ENCODE results near the gene TNS3. TPM values are rescaled to one million over a fixed set of nuclear protein-coding genes. Genes with fewer than 3 reads are reported as not detected.

Gene TNS3
- total and polyA plus RNA-seq, 9 of the 15 experiments (the other 6 are each of a cell fraction or from before 2014, with no cell fraction given) = 0.20 TPM; not detected in 8

GRCh38 chr7:47335557-47336471, 246.1 kb downstream of the TNS3 start:
- ChIA-PET CTCF (ENCODE audit: low intra/inter-chr PET ratio) (no interaction called here), POLR2A (interaction anchor here (0.8 kb wide), 1 partner anchor 166 kb away, joined by 3 read pairs; no protein-coding TSS in a partner anchor)
- Histone ChIP-seq H3K27ac (ENCODE audit: extremely low read depth, low read depth, low read length) (no peak overlapping the region), H3K9me1 (ENCODE audit: control insufficient read depth, insufficient read depth, low read length) (no peaks in the 10 kb centered on the region), H3K9me3 (replicated peaks; ENCODE audit: control insufficient read depth, insufficient read depth, low read depth, low read length) (no peaks in the 10 kb centered on the region), H4K20me1 (replicated peaks; ENCODE audit: control insufficient read depth, insufficient read depth, low read length) (no peaks in the 10 kb centered on the region), H3K27me3 (ENCODE audit: control insufficient read depth in 2 of 2, insufficient read depth in 2 of 2, low read length in 2 of 2) (peaks cover 5 to 20% of the 10 kb centered on the region in 2 experiments; a peak in 4 of 5 replicates), H2AFZ (ENCODE audit: low read depth, low read length) (no peak overlapping the region), H3K4me1 (replicated peaks in 1 of 2; ENCODE audit: control insufficient read depth in 2 of 2, insufficient read depth in 2 of 2, low read length in 2 of 2) (no peaks in the 10 kb centered on the region), H3K36me3 (ENCODE audit: control insufficient read depth, insufficient read depth, low read length) (no peaks in the 10 kb centered on the region), H3K9ac (ENCODE audit: insufficient read depth in 1 of 2, low read depth in 2 of 2, low read length in 2 of 2) (no peak overlapping the region), H3K79me2 (ENCODE audit: control insufficient read depth, insufficient read depth, low read length) (no peaks in the 10 kb centered on the region), H3K4me3 (no peak overlapping the region), H3K4me2 (ENCODE audit: insufficient read depth, low read length) (no peak overlapping the region)
- intact Hi-C loops (cut with micrococcal nuclease) (no loop called here), in situ Hi-C loops (cut with MboI) (no loop called here)
- no TSS peak for BruUV-seq (replicated peaks)
- 1% methylated on average over 10 of the region's 10 CpGs for WGBS (ENCODE audit: insufficient coverage, low coverage, missing lambda C conversion rate)
- DNase-seq (ENCODE audit: extremely low read depth in 1 of 4, low spot score in 3 of 4) (no peak), ATAC-seq (no peak), FAIRE-seq (no peak)
- no peak for TF ChIP-seq PCBP1 (IDR thresholded peaks at IDR 0.05; ENCODE audit: low read depth, low read length, poor library complexity, severe bottlenecking)
- TF ChIP-seq ZBTB7A (IDR thresholded peaks at IDR 0.05; ENCODE audit: borderline replicate concordance, control insufficient read depth, low read depth, low read length) = no peak
- no peak for TF ChIP-seq MTA2 (IDR thresholded peaks at IDR 0.05; ENCODE audit: low read depth)
- TF ChIP-seq POLR3G (IDR thresholded peaks at IDR 0.05; ENCODE audit: extremely low read depth, insufficient read length, insufficient replicate concordance) = no peak
- no peak for TF ChIP-seq ZNF224 (CRISPR knock-in tag; IDR thresholded peaks at IDR 0.05)
- no peak for TF ChIP-seq NFE2L1 (tag; IDR thresholded peaks at IDR 0.05; ENCODE audit: borderline replicate concordance, low read depth)
- TF ChIP-seq FOXP4 (CRISPR knock-in tag; IDR thresholded peaks at IDR 0.05; ENCODE audit: borderline replicate concordance) = no peak
- no peak for TF ChIP-seq ZNF655 (CRISPR knock-in tag; IDR thresholded peaks at IDR 0.05)
- no peak for TF ChIP-seq MTA1 (IDR thresholded peaks at IDR 0.05; ENCODE audit: borderline replicate concordance)
- TF ChIP-seq CBFA2T2 (conservative IDR thresholded peaks at IDR 0.05) = no peak
- TF ChIP-seq NCOA4 (IDR thresholded peaks at IDR 0.05; ENCODE audit: partially characterized antibody) = no peak
- no peak for TF ChIP-seq PPARD (CRISPR knock-in tag; IDR thresholded peaks at IDR 0.05)
- TF ChIP-seq ZNF212 (CRISPR knock-in tag; IDR thresholded peaks at IDR 0.05) = no peak
- TF ChIP-seq ZNF707 (CRISPR knock-in tag; conservative IDR thresholded peaks at IDR 0.05) = no peak
- no peak for TF ChIP-seq ZNF197 (CRISPR knock-in tag; IDR thresholded peaks at IDR 0.05; ENCODE audit: low read depth)
- no peak for TF ChIP-seq ZNF143 (CRISPR knock-in tag; IDR thresholded peaks at IDR 0.05)
- TF ChIP-seq BRD4 (IDR thresholded peaks at IDR 0.05) = no peak
- TF ChIP-seq SAFB (IDR thresholded peaks at IDR 0.05; ENCODE audit: borderline replicate concordance, low read depth, low read length) = no peak
- no peak for TF ChIP-seq ZC3H4 (CRISPR knock-in tag; IDR thresholded peaks at IDR 0.05; ENCODE audit: borderline replicate concordance)
